ENCODE data around the gene P3H4.

P3H4 gene

GRCh38 chr17:41769346-41769862, 42.3 kb downstream of the P3H4 start:
- no peak for DNase-seq

GRCh38 chr17:41768682-41769288, 43.0 kb downstream of the P3H4 start:
- no peak for DNase-seq

GRCh38 chr17:41767324-41768042, 44.3 kb downstream of the P3H4 start:
- DNase-seq = no peak

GRCh38 chr17:41766135-41766534, 45.6 kb downstream of the P3H4 start:
- no peak for DNase-seq

- DNase-seq = no peak
Measured at GRCh38 chr17:41763327-41763726, 48.4 kb downstream of the P3H4 start.

- DNase-seq = no peak
Measured at GRCh38 chr17:41762841-41763240, 48.9 kb downstream of the P3H4 start.

GRCh38 chr17:41762391-41762790, 49.4 kb downstream of the P3H4 start:
- no peak for DNase-seq

GRCh38 chr17:41760878-41761277, 50.9 kb downstream of the P3H4 start:
- DNase-seq = no peak

- no peak for DNase-seq
Measured at GRCh38 chr17:41758601-41759000, 53.1 kb downstream of the P3H4 start.

- DNase-seq = no peak
Measured at GRCh38 chr17:41754066-41754465, 57.7 kb downstream of the P3H4 start.

All from left hindlimb (tissue), 1 donor.